DMS79 (cell line): ENCODE results near the gene PCF11.

ENCODE experiments used
- DNase-seq: peaks from one replicate; lab custom pipeline; 2025; lab: John Stamatoyannopoulos, UW

Gene PCF11

GRCh38 chr11:83156144-83156995 is 561 bp upstream of the PCF11 start:
- peak; percentile 100 for DNase-seq

DNA sequence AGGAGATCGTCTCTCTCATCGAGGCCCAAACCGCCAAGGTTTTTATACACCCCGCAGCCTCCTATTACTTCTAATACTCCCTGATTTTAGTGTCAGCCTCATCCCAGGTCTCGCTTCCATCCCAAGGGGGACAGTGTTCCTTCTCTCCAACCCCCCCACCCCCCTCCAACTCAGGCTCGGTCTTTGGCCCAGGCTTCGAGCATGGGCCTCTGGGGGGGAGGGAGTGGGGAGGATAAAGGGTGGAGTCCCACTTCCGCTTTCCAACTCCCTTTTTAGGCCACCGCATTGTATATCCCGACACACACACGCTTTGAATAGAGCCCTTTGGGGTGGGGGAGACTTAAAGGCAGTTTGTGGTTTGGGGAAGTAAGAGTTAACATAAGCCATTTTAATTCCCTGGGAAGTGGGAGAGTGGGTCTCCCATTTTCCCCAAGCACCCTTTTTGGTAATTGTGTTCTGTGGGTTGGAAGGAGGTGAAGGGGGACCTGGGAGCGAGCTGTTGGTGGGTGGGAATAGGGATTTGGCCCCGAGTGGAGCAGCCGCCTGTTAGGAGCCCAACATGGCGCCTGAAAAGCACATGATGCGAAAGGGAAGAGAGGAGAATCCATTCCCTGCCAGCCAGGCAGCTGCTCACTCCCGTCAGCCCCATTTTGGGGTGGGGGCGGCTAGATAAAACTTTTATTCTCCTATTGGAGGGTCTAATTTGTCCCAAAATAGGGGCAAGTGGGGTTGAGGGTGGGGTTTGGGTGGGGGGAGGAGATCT is 844 bp downstream of the PCF11 start:
- peak; percentile 21 for DNase-seq

GRCh38 chr11:83158357-83158786 is 1.4 kb downstream of the PCF11 start:
- no peak for DNase-seq

GRCh38 chr11:83158965-83159901 is 2.3 kb downstream of the PCF11 start:
- DNase-seq: no peak

DNA sequence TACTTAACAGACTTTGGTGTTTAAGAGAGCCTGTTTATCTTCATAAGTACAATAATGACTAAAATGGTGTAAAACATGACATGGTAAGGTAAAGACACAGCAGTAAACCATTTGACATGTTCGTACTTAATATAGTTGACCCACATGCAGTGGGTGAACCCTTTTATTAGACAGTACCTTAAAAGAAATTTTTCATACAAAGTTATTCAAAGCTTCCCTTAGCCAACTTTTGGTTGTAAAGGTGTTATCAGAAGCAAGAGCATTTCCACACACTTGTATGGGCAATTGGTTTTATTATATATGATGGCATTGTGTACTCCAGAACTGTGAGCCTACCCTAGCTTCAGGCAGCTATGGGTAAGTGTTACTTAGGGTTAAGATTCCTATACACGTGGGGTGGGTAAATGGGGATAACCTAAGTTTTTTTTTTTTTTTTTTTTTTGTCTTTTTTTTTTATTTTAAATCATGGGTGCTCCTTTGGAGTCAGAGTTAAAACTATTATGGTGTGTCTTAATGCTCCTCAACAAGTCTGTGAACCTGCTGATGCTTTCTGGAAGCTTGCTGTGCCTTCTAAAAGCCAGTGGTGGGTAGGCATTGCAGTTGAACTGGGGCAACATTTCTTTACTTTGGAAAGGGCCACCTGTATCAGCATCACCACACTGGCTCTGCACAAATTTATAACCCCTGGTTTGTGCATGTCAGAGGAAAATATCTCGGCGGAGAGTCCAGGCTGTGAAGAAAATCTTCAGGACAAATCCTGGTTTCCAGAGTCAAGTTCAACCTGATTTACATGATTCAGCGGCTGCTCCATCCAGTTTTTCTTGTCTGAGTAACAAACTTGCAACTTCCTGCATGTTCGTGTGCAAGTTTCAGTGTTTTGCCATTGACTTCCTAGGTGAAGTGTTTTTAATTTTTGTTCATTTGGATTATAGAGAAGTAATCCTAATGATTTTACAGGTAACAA is 3.3 kb downstream of the PCF11 start:
- no peak for DNase-seq

DNA sequence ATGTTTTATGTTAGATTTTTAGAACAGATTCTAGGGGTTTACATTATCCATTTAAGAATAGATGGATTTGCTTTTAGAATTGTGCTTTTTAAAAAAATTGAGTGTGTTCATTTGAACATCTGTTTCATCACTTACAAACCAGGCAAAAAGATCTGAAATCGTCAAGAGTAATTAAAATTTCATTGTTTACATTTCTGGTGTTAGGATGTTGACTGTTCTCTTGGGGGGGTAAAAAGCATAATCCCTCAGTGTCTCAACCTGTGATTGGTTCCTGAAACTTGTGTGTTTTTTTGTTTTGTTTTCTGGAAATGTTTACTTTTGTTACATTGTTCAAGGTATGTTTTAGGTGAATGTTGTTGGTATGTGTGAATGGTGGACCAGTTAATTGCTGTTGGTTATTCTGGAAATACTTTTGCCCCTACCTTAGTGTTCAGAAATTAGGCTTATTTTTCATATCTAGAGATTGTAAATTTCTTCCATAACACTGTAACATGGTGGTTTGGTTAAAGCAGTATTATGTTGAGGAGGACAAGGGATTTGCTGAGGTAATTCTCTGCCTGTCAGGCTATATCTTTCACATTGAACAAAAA is 4.8 kb downstream of the PCF11 start:
- no peak for DNase-seq

DNA sequence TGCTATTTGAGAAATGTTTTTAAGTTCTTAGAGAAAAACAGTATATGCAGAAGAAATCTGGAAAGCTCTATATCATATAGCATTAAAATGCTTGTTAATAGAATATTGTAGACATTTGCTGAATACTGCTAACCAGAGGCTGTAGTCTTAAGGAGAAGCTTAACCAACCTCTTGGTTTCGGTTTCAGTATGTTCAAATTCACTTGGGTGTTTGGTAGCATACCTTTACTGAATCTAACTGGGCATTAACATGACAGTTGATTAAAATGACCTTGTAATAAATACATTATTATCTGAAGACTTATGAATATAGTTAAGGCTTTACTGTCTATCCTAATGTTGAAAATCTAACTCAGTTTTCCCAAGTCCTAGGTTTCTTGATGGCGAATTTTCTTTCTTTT is 5.4 kb downstream of the PCF11 start:
- no peak for DNase-seq

- no peak for DNase-seq
Measured at GRCh38 chr11:83166193-83166866, 9.4 kb downstream of the PCF11 start.

- DNase-seq: no peak
Measured at GRCh38 chr11:83168756-83169155, 11.8 kb downstream of the PCF11 start.

DNA sequence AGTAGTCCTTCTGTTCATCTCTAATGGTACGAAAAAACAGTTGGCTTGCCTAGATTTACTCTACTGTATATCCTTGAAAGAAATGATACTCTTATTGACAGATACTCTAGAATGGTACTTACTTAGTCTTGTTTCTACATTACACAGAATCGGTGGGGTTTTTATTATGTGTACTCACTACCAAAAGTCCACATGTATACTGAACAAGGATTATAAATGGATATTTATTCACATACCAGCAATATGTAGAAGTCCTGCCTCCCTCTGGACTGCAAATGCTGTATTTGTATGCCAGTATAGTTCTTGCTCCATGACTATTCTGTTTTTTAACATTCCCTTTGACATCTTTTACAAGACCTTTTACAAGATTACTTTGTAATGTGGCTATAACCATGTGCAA is 13.9 kb downstream of the PCF11 start:
- no peak for DNase-seq

- DNase-seq: no peak
Measured at GRCh38 chr11:83172551-83172950, 15.6 kb downstream of the PCF11 start.

DNA sequence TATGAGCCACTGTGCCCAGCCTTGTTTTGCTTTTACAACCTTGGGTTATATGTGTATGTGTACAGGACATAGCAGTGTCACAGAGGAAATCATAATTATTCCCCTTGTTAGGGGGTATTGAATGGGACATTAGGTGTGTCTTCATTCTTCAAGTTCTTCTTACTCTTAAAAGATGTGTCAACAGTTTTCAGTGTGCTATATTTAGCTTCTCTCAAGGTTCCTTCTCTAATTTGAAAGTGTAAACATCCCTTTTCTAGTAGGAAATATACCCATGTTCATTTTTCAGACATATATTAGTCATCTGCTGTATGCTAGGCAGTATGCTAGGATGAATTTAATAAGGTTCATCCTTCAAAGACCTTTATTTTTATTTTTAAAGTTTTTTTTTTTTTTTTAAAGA is 17.1 kb downstream of the PCF11 start:
- no peak for DNase-seq

DNA sequence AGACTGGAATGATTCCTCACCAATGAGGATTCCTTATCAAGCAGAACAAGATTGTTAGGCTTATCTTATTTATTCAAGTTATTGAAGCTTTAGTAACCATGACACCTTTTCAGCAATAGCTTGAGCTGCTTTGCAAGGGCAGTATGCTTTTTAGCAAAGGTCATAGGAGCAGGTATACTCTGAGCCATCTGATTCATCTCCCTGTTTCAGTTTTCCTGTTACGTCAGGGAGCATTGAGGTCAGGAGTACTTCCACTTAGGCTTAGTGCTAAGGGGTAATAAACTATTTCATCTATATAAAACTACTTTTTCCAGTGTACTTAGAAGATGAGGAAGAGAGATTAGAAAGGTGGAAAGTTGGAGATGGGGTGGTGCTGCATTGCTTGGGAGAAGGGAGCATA is 18.9 kb downstream of the PCF11 start:
- DNase-seq: no peak

- DNase-seq: peak; percentile 27
Measured at GRCh38 chr11:83181815-83182214, 24.9 kb downstream of the PCF11 start.

GRCh38 chr11:83185767-83186166 is 28.8 kb downstream of the PCF11 start:
- no peak for DNase-seq

GRCh38 chr11:83187465-83187864 is 30.5 kb downstream of the PCF11 start:
- no peak for DNase-seq

DNA sequence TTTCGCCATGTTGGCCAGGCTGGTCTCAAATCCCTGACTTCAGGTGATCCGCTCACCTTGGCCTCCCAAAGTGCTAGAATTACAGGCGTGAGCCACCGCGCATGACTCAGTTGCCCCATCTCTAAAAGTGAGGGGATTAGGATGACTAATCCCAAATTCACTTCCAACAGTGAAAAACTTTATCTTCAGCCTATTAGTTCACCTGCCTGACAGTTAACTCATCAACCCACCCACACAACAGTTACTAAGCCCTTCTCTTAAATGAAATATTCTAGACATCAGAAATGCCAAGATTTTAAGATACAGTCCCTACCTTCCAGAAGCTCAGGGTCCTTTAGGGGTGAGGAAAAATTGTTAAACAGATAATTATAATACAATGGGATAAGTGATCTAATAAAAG is 34.6 kb downstream of the PCF11 start:
- DNase-seq: no peak

- DNase-seq: no peak
Measured at GRCh38 chr11:83191986-83192385, 35.1 kb downstream of the PCF11 start.

DNA sequence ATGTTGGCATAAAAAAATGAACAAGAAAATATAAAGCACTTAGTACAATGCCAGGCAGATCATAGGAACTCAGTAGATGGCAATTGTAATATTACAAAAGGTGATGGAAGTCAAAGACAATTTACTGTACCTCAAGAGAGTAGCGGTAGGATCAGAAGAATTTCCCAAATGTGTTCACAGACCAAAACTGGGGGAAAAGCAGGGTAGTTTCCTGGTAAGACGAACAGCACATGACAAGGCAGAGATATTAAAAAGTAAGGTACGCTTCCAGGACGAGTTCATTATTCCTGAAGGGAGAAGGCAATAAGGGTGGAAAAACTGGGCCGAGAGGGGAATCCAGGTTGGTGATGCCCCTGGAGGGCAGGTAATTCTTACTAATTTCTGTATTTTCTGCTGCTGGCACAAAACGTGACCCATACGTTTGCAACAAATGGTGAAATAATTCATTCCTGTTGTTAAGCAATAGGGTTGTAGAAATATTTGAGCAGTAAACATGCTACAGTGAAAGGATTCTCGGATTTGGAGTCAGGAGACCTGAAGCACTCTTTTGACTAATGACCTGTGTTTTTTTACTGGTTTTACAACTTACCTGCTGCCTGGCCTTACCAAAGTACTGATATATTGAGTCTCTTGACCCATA is 35.8 kb downstream of the PCF11 start:
- DNase-seq: no peak
